Activated CD4-positive, alpha-beta T cell treated with anti-CD3 and anti-CD28 coated beads, Interleukin-2, amount 50 U/mL, for 4 hours (primary cell): Measurements from ENCODE around the gene CLIP4.

Source experiments
- DNase-seq, 2 experiments: peaks; one replicate each; pipeline ENCODE4 v3.0.0-alpha.2; 2020

CLIP4 gene

DNA sequence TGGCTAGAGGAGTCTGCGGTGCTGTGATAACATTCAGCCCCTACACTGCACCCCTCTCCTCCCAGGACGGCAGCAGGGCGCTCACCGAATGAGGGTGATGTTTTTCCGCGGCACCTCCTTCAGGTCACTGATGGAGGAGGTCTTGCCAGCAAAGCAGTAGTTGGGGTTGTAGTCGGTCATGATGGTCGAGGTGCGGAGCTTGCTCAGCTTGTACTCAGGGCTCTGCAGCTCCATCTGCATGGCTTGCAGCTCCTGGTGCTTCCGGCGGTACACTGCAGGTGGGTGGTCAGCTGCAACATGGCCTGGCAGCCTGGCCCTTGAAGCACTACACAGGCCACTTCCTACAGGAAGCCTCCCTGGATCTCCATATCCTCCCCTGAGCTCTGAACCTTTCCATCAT lies 108.0 kb downstream of the CLIP4 start:
- no peak for DNase-seq

DNA sequence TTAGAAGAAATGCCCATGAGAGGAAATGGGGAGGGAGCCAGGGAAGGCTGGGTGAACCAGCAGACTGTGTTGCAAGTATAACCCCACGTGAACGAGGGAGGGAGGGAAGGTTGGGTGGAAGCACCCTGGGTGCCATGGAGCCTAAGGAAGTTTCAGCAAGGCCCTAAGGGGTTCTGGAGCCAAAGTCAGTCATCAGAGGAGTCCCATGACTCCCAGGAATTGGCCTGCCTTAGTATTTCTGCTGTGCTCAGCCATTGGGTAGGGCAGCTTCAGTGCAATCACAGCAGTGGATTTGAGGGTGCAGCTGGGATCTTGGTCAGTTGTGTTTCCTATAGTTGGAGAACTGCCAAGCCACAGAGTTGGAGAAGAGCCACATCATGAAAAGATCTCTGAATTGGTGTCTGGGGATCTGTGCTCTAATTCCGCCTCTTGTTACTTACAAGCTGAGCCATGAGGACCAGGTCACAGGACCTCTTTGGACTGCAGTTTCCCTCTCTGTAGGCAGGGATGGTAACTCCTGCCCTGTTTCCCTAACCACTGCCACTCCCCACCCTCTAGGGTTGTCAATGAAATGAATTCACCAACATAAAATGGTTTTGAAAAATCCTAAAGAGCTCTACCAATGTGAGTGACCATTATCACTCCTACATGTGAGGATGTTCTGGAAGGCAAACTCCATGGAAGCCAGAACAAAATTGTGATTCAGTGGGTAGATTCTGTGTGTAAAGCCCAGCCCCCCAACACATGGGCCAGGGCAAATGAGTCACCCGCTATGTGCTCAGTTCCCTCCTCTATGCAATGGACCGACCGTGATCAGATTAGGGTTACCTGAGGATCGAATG lies 108.9 kb downstream of the CLIP4 start:
- no peak for DNase-seq

DNA sequence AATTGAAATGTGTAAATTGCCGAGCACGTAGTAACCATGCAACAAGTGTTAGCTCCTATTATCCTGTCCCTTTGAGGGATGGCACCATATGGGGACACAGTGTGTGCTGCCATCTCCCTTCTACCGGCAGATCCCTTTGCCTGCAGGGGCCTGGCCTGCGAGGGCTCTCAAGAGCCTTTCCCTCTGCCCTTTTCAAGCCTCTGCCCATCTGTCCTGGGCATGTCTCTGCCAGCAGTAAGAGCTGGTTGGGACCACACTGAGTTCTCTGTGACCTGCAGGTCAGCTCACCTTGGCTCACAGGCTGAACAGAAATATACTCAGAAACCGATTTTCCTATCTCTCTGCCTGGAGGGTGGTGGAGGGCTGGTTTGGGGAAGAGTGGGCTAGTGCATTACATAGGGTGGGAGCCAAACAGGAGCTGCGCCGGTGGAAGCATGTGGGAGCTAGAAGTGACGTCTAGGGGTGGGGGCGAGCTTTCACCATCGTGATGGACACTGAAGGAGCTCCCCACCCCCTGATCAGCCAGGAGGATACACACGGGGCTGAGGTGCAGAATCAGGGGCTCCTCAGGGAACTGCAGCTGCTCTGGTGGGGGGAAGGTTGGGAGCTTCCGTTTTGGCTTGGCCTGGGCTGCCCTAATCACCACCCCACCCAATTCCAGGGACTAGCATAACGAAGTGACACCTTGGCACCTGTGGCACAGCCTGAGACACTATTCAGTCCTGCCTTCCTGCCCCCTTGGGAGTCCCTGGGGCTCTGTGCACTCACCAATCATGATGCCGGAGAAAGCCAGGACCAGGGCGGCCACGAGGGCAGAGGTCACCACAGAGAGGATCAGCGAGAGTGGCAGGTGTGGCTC lies 109.7 kb downstream of the CLIP4 start:
- no peak for DNase-seq

DNA sequence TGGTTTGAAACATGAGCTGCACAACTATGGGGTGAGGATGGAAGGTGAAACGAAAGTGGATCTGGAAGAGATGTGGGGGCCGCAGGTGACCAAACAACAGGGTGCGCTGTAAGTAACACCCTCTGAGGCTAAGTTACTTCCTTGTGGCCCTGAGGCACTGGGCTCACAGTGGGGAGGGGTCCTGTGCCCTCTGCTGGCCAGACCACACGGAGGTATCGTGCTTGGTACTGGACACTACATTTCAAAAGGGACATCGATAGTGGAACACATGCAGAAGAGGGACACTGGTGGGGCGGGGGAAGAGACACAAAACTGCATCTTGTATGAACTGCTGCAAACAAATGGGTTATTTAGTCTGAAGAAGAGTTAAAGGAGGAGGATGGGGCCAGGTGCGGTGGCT lies 110.6 kb downstream of the CLIP4 start:
- no peak for DNase-seq

DNA sequence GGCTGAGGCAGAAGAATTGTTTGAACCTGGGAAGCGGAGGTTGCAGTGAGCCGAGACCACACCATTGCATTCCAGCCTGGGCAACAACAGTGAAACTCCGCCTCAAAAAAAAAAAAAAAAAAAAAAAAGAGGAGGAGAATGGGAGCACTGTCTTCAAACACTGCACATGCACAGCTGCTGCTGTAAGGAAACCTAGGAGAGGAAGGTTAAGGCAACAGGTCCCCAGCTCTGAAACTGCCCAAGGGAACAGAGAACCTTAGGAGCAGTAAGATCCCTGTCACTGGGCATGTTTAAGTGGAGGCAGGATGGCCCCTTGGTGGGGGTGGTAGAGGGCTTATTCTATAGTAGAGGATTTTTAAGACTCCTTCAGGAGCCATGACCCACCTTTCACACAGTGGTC lies 111.2 kb downstream of the CLIP4 start:
- no peak for DNase-seq

DNA sequence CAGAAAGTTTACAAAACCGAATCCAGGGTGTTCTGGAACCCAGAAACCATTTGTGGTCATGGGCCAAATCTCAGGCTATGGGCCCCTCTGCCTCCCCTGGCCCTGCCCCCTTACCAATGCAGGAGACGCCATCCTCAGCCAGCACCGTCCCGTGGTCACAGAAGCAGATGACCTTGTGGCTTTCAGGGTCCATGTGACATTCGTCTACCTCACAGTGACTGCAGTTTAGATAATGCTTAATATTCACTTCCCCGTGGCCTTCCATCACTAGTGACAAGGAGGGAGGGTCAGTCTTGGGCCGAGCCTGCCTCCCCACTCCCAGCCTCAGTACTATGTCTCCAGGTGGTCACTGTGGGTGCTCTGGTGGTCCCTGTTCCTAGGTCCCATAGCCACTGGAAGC lies 111.6 kb downstream of the CLIP4 start:
- no peak for DNase-seq

DNA sequence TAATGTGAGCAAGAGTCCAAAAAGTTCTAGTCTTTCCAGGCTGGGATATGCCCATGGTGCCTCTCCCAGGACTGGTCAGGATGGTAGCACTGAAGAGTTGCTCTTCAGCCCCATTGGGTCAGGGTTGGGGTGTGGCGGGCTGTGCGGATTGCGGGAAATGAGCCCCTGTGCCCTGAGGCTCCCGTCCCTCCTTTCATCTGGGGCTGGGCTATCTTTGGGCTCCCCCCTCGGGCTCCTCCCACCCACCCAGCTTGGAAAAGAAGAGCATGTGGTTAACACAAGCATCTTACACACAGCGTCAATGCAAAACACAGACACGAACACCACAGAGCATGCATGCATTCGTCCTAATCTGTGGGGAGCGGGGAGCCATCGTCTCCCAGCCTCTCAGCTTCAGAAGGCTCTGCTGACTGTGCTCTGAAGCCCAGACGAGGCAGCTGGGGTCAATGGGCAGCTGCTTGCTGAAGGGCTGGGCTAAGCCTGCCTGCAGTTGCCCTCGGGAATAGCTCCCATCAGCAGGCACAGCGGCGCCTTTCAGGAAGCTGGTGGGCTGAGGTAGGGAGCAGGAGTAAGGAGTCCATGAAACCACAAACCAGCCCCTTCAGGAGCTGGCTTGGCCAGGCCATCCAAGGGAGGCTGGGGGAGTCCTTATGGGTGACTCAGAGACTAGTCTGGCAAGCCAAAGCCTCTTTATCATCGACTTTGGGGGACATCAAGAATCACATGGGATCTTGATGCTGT lies 112.9 kb downstream of the CLIP4 start:
- DNase-seq = no peak

DNA sequence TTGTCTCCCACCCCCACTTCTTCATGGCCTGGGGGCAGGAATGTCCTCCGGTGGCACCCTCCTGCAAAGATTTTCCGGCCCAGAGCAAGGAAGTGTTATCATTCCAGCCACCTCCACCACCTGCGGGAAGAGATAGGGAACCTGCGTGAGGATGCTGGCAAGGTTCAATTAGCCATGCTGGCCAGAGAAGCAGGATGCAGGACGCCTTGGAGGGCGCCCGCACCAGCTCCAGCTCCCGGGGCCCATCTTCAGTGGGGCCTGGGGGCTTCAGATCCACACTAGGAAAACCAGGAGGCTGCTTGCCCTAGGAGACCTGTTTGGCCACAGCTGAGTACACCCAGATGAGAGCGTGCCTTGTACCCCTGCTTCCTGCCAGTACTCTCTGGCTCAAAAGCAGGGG lies 113.7 kb downstream of the CLIP4 start:
- DNase-seq = no peak

DNA sequence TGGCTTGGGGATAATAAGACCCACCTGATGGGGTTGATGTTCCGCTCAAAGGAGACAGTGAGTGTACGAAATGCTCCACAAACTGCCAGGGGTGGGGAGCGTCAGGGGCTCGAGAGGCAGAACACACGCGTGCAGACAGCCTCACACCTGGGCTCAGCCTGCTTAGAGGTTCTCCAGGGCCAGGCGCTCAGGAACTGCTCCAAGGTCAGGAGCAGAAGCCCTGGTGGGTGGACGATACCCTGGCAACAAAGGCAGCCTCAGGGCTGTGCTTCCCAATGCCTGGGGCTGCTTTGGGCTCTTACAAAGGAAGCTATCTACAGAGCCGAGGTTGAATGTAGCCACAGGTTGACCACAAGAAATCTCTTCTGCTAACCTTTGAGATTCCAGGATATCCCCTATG lies 114.4 kb downstream of the CLIP4 start:
- no peak for DNase-seq

DNA sequence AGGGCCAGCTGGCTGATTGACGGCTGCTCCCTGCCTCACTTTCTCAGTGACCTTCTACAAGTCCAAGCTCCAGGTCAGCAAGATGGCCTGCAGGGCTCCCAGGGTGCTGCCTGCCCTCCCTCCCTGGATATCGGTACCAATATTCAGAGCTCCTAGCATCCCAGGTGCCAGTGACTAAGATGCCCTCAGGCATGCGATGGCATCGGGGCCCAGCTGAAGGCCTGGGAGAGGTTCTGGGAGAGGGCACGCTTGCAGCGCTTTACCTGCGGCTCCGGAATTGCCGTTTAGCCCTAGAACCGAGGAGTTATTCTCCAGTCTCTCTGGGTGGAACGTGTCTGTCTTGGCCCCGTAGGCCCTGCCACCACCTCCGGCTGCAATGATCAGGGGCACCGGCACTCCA lies 116.8 kb downstream of the CLIP4 start:
- DNase-seq = no peak

DNA sequence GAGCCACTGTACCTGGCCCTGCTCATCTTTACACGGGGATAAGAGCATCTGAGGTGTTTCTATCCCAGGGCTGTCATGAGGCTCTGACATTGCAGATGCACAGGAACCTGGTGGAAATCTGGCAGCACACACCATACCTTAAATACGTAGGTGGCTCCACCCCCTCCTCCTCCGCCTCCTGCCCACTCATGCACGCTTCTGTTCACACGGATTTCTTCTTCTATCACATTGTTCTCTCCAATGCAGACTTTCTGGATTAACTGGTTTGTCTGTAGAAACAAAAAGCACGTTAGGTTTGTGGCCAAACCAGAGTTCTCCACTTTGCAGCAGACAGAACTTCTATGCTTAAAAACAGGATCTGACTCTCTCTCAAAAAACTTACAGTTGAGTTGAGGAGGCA lies 118.2 kb downstream of the CLIP4 start:
- DNase-seq = no peak

DNA sequence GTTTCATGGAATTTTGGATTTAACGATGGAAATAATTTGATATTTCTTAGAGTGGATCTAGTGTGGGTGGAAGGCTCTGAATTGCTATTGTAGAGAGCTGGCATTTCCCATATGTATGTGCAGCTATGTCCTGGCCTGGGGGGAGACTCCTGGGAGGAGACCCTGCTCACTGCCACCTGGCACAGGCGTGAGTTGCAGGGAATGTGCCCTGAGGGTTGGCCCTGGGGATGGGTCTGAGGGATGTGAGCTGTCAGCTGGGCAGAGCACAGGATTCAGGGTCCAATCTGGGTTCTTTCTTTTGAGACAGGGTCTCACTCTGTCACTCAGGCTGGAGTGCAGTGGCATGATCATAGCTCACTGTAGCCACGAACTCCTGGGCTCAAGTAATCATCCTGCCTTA lies 120.2 kb downstream of the CLIP4 start:
- DNase-seq = no peak

DNA sequence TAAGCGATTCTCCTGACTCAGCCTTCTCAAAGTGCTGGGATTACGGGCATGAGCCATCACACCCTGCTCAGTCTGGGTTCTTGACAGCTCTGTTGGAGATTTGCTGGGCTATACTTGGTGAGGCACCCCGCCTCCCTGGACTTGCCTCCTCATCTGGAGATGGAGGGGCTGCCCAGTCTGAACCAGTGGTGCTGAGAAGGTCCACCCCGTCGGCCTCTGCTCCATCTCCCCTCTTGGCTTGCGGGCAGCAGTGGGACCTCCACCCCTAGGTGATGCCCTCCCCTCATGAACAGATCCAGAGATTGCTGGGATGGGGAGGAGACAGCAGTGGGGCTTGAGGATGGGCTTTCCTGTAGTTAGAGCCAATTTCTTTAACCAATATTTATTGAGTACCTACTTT lies 120.9 kb downstream of the CLIP4 start:
- no peak for DNase-seq

DNA sequence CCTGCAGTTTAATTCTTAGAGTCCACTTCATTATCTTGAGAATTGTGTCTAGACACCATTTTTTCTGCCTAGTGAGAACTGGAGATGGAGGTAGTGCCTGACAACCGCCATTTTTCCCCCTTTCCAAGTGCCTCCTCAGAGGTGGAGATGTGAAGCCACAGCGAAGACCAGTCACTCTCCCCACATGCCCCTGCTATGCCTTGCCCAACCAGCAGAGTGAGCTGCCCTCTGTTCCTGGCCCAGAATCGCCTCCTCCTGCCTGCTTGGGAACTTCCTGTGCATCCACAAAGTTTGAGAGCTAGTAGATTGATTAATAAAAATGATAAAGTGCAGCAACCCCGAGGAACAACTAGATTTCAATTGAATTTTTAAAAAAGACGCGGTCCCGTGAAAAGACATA lies 123.3 kb downstream of the CLIP4 start:
- DNase-seq = no peak
